Nucleus accumbens (tissue), 56 donors: ENCODE data around the gene LRMDA.
A peak's percentile ranks its signal among the peaks of the same experiment; 100 is the strongest.

Source experiments
- DNase-seq, 56 donors: peaks; one replicate each; lab custom pipeline; 2025; lab: John Stamatoyannopoulos, UW

The LRMDA gene

GRCh38 chr10:75418293-75418692, 13.1 kb upstream of the LRMDA start:
- DNase-seq: peak in 1 of 56 donors; percentile 19

DNA sequence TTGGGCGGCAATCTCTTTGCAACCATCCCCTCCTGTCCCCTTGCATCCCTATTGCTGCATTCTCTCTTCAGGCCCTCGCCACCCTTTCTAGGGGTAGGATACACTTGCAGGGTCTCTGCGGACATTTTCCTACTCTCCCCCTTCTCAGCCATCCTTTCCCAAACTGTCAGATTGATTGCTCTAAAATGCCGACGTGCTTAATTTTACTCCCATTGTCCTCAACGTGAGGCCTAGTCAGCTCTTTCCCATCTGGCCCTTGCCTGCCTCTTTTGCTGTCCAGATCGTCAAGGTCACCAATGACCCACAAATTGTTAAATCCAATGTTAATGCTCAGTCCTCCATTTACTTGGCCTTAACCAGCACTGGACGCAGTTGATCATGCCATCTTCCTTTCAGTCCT, 12.7 kb upstream of the LRMDA start:
- DNase-seq: no peak

DNA sequence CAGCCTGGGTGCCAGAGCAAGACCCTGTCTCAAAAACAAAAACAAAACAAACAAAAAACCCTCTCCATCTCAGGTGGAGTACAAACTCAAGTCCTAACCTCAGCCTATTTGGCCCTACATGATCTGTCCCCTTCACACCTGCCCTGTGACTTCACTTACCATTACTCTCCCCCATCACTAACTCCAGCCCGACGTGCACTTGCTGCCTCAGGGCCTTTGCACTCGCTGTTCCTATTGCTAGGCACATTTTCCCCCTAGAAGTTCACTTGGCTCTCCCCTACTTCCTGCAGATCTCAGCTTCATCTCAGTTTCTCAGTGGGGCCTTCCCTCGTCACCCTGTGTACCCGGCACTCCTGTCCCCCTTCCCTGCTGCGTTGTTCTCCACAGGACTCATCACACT, 8.5 kb upstream of the LRMDA start:
- no peak for DNase-seq

DNA sequence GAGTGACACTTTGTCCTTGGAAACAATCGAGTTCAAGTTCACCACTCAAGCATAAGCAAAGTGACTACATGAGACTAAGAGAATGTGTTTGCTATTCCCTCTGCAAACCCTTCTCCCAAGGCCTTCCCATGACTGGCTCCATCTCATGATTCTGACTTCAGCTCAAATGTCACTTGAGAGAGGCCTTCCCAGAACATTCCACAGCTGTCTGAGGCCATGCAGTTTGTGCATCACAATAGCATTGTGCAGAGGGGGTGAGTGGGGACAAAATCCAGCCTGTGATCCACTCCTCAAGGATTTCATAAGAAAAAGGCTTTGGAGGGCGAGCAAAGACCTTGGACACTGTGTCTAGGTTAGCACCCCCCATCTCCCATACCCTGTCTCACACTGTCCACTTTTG, 6.9 kb upstream of the LRMDA start:
- DNase-seq: no peak

- no peak for DNase-seq
Observed at GRCh38 chr10:75425291-75426079, 5.9 kb upstream of the LRMDA start.

- no peak for DNase-seq
Observed at GRCh38 chr10:75426880-75427279, 4.5 kb upstream of the LRMDA start.

DNA sequence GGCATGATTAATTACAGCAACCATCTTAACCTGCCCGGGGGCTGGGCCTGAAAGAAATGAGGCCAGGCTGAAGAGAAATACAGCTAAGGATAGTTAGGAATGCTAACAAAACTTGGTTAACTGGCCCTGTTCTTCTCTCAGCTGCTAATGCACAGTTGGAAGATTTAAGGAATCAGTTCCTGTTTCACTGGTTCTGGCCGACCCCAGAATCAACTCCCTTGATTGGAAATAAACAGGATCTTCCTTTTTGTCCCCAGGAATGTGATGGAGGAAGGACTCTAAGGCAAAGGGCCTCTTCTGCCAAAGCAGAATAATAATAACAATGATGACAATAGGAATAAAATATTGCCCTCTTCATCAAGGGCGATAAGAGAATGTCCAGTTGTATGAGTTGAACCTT, 3.5 kb upstream of the LRMDA start:
- no peak for DNase-seq

GRCh38 chr10:75428434-75429158, 2.8 kb upstream of the LRMDA start:
- no peak for DNase-seq

DNA sequence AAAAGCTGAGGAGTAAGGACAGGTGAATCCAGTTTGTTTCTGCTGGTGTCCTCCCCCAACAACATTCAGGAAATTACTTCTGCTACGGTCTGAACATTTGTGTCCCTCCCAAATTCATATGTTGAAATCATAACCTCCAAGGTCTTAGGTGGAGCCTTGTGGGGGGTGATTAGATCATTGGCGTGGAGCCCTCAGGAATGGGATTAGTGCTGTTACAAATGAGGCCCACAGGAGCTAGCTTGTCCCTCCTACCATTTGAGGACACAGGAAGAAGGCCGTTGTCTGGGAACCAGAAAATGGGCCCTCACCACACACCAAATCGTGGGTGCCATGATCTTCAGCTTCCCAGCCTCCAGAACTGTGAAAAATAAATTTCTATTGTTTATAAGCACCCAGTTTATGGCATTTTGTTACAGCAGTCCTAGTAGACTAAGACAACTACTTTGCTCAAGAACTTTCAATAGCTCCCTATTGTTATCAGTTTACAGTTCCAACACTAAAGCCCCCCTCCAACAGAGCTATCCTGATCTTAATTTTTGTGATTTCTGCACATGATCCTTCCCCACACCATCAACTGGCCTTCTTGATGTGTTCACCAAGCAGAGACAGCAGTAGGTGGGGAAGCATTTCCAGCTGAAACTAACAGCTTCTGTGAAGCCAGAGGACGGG, 2.1 kb upstream of the LRMDA start:
- DNase-seq: no peak

DNA sequence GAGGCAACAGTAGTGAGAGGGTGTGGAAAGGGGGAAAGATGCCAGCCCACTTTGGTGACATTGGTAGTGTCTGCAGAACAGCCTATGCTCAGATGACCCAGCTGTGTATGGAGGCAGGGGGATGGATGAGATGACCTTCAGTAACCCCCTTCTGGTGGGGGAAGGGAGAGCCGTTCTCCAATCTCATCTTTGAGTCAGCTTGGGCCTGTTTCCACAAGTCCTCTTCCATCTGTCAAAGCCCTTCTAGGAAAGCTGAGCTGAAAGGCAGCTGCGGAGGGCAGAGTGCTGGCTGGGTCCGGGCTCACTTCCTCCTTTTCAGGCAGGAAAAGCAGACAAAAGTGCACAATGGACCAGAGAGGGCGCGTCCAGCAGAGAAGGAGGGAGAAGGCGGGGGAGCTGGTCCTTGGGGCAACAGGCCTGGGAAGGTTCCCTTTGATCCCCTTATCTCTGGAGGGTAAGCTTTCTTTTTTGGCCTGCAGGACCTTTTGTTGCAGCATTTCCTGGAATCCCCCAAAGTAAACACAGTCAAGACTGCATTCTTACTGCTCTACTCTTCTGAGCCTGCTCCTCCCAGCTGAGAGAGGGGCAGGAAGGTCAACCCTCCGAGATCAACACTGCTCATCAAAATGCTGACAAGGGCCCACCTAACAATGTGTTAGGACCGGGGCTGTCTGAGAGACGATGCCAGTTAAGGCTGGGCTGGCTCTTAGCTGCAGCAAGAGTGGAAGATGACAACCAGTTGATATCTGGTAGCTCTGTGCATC, 1.2 kb upstream of the LRMDA start:
- peak in 10 of 56 donors; percentile 4 to 38 (median 16) for DNase-seq

DNA sequence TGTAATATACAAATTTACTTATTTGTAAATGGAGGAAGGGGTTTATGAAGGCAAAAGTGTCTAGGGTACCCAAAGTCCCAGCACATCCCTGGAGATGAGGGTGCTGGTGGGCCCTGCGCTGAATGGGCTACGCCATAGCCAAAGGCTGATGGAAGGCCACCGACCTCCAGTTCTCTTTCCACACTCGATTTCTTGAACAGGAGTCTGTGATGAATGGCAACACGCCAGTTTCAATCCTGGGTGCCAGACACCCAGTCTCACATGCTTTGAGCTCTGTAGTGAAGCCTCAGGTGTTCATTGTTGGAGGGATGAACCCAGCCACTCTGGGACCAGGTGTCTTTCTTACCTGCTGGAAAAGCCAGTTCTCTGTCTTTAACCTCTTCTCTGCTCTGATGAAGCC, 752 bp downstream of the LRMDA start:
- no peak for DNase-seq

DNA sequence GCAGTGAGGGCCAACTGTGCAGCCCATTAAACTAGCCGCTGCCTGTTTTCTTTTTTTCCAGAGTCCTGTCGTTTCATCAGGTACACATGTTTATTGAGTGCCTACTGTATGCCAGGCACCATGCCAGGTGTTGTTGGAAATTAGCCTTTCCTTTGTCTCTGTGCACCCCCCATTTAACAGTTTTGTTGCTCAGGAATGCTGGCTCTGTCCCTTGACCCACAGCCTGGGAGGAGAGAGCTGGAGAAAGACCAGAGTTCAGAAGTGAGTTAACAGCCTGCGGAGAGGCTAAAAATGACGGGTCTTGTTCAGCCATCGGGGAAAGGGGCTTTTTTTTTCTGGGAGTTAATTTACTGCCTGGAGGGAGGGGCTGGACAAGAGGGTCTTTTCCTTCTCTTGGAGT, 1.3 kb downstream of the LRMDA start:
- DNase-seq: no peak

- no peak for DNase-seq
Observed at GRCh38 chr10:75433216-75433615, 1.8 kb downstream of the LRMDA start.

- DNase-seq: peak in 1 of 56 donors; percentile 10
Observed at GRCh38 chr10:75434291-75434690, 2.9 kb downstream of the LRMDA start.

- no peak for DNase-seq
Observed at GRCh38 chr10:75435291-75435690, 3.9 kb downstream of the LRMDA start.

DNA sequence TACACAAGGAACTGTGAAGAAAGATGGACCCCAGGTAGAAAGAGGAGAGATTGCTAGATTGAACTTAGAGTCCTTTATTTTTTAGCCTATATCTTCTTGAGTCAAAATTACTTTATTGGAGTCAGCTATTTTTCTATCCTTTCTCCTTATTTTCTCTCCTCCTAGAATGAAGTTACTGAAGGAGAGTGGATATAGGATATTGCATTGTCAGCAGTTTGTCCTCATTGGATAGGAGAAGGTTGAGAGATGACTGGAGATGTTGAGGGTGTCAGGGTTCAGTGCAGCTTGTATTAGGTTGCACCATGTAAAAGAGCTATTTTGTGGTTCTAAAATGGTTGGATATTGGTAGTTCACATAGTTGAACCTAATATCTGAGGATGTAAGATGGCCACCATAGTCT, 5.5 kb downstream of the LRMDA start:
- DNase-seq: no peak

DNA sequence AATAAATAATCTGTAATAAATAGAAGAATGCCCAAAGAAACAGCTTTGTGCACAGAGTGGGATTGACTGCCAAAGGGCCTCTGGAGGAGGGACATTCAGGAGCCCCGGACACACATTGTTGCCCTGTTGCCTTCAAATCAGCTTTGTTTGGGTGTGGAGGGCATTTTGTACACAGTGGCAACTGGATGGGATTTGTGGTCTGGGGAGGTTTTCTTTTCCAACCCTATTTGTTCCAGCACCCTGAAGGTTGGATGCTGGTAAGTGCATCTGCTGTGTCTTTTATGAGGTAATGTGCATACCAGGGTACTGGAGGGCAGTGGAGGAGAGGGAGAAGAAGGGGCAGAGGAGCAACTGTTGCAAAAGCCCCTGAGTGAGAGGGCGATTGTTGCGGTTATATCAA, 6.3 kb downstream of the LRMDA start:
- DNase-seq: no peak

DNA sequence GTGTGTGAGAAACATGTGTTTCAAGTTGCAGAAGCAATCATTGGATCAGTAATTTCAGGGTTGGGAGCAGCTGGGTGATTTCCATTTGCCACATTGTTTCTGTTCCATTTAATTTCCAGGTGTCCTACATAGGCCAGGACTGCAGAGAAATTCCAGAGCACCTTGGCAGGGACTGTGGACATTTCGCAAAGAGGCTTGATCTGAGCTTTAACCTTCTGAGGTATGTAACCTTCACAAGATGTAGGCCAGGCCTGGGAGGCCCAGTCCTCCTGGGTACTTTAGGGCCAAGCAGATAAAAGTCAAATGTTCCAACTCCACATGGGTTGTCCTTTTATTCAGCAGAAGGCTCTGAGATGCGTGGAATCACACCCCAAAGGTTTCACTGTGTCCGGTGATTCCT, 6.9 kb downstream of the LRMDA start:
- no peak for DNase-seq

GRCh38 chr10:75439811-75440210, 8.4 kb downstream of the LRMDA start:
- DNase-seq: no peak

DNA sequence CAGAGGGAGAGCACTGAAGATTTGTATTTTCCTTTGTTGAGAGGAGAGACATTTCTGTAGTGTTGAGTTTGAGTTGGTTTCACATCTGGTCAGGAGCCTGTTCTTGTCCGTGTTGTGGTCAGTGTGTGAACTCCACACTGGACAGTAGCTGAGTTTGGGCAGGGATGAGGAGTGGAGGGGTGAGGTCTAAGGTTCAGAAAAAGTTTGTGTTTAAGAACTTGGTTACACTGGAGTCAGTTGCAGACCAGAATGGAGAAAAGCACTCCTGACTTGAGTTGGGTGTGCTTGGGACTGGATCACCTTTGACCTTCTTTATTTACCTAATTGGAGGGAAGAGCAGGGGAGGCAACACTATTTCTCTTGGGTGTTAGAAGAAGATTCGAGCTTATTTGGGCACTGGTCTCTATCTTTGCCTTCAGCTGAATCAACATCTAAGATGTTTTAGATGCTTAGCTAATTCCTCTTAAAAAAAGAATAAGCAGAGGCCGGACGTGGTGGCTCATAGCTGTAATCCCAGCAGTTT, 8.9 kb downstream of the LRMDA start:
- no peak for DNase-seq

DNA sequence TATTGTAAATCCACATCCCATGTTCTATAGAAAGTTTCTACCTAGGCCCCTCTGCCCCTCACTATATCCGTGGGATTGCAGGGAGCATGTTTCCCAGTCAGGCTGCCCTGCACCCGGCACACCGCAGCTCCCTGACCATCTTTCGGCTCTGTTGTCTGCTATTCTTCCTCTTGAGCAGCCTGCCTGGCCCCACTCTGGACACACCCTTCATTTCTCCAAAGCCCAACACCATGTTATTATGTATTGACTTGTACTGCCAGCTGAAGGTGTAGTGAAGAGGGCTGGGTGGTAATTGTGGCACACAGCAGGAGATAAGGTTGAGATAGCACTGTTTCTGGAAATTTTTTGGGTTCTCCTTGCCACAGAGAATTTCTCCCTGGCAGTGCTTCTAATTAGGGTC, 9.8 kb downstream of the LRMDA start:
- DNase-seq: no peak
